Measurements from ENCODE around the gene ALDH4A1.

GRCh38 chr1:18943162-18943561 lies 40.8 kb upstream of the ALDH4A1 start:
- TF ChIP-seq GATA2 (IDR thresholded peaks at IDR 0.05; ENCODE audit: low read depth, low read length) (no peak), GATA3 (IDR thresholded peaks at IDR 0.05; ENCODE audit: low read depth, low read length) (no peak)
